ENCODE measurements around the gene VILL. TPM values are rescaled to one million over a fixed set of nuclear protein-coding genes. Genes with fewer than 3 reads are reported as not detected.
A peak's percentile ranks its signal among the peaks of the same experiment; 100 is the strongest.

VILL gene
- total and polyA plus RNA-seq, 10 of the 15 experiments (the other 5 are each of a cell fraction or from before 2014, with no cell fraction given), result 0.15 to 5.4 (median 2.1) TPM; not detected in 1

GRCh38 chr3:37993820-37994638, 3.4 kb downstream of the VILL start (continued):
- peak; percentile 48 for TF ChIP-seq E4F1 (IDR thresholded peaks at IDR 0.05; ENCODE audit: borderline replicate concordance, partially characterized antibody)
- TF ChIP-seq ZBTB33 (IDR thresholded peaks at IDR 0.05), result no peak
- no peak for TF ChIP-seq SMAD1 (IDR thresholded peaks at IDR 0.05; ENCODE audit: low read depth, partially characterized antibody)
- TF ChIP-seq SMARCA5 (IDR thresholded peaks at IDR 0.05), result peak; percentile 64; the same call in 1 of the 2 replicates
- 0 out of 2 replicates have a peak, but pooled peaks have one; percentile 54 for TF ChIP-seq BACH1 (IDR thresholded peaks at IDR 0.05; ENCODE audit: borderline replicate concordance)
- TF ChIP-seq, protein P1, sequence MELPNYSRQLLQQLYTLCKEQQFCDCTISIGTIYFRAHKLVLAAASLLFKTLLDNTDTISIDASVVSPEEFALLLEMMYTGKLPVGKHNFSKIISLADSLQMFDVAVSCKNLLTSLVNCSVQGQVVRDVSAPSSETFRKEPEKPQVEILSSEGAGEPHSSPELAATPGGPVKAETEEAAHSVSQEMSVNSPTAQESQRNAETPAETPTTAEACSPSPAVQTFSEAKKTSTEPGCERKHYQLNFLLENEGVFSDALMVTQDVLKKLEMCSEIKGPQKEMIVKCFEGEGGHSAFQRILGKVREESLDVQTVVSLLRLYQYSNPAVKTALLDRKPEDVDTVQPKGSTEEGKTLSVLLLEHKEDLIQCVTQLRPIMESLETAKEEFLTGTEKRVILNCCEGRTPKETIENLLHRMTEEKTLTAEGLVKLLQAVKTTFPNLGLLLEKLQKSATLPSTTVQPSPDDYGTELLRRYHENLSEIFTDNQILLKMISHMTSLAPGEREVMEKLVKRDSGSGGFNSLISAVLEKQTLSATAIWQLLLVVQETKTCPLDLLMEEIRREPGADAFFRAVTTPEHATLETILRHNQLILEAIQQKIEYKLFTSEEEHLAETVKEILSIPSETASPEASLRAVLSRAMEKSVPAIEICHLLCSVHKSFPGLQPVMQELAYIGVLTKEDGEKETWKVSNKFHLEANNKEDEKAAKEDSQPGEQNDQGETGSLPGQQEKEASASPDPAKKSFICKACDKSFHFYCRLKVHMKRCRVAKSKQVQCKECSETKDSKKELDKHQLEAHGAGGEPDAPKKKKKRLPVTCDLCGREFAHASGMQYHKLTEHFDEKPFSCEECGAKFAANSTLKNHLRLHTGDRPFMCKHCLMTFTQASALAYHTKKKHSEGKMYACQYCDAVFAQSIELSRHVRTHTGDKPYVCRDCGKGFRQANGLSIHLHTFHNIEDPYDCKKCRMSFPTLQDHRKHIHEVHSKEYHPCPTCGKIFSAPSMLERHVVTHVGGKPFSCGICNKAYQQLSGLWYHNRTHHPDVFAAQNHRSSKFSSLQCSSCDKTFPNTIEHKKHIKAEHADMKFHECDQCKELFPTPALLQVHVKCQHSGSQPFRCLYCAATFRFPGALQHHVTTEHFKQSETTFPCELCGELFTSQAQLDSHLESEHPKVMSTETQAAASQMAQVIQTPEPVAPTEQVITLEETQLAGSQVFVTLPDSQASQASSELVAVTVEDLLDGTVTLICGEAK (IDR thresholded peaks at IDR 0.05; ENCODE audit: borderline replicate concordance), result peak; percentile 83
- no peak for TF ChIP-seq CREM (IDR thresholded peaks at IDR 0.05; ENCODE audit: low read depth)
- TF ChIP-seq E2F4 (IDR thresholded peaks at IDR 0.05; ENCODE audit: low read depth, low read length), result no peak
- TF ChIP-seq HCFC1 (IDR thresholded peaks at IDR 0.05; ENCODE audit: low read length), result no peak
- TF ChIP-seq MYC (IDR thresholded peaks at IDR 0.05; ENCODE audit: insufficient read depth, insufficient read length, insufficient replicate concordance, low read length, severe bottlenecking), result peak; percentile 88
- TF ChIP-seq MYB (IDR thresholded peaks at IDR 0.05; ENCODE audit: borderline replicate concordance, low read depth, low read length), result no peak
- no peak for TF ChIP-seq HSF1 (IDR thresholded peaks at IDR 0.05; ENCODE audit: low read depth, low read length)
- TF ChIP-seq, protein P2, sequence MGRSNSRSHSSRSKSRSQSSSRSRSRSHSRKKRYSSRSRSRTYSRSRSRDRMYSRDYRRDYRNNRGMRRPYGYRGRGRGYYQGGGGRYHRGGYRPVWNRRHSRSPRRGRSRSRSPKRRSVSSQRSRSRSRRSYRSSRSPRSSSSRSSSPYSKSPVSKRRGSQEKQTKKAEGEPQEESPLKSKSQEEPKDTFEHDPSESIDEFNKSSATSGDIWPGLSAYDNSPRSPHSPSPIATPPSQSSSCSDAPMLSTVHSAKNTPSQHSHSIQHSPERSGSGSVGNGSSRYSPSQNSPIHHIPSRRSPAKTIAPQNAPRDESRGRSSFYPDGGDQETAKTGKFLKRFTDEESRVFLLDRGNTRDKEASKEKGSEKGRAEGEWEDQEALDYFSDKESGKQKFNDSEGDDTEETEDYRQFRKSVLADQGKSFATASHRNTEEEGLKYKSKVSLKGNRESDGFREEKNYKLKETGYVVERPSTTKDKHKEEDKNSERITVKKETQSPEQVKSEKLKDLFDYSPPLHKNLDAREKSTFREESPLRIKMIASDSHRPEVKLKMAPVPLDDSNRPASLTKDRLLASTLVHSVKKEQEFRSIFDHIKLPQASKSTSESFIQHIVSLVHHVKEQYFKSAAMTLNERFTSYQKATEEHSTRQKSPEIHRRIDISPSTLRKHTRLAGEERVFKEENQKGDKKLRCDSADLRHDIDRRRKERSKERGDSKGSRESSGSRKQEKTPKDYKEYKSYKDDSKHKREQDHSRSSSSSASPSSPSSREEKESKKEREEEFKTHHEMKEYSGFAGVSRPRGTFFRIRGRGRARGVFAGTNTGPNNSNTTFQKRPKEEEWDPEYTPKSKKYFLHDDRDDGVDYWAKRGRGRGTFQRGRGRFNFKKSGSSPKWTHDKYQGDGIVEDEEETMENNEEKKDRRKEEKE (IDR thresholded peaks at IDR 0.05), result no peak
